HL-60/S4 treated with phorbol 12-myristate 13-acetate at 8.2 ng/mL for 4 days and 3 days (cell line): ENCODE data around the gene RIMS4.

ENCODE experiments used
- in situ Hi-C: fragments of 300-500 bp; cut with MboI; formaldehyde crosslinking; loops from 2 replicates; pipeline ENCODE4 v1.15.0; 2022; ENCODE audit warnings: low sequenced_read_pairs

RIMS4 gene

GRCh38 chr20:44704551-44704971, 105.8 kb downstream of the RIMS4 start:
- in situ Hi-C loops, result no loop called here

- in situ Hi-C loops, result no loop called here
These were observed 106.3 kb downstream of the RIMS4 start for GRCh38 chr20:44703956-44704488.

- in situ Hi-C loops, result no loop called here
These were observed 107.0 kb downstream of the RIMS4 start for GRCh38 chr20:44703183-44703925.

GRCh38 chr20:44702776-44703175, 107.6 kb downstream of the RIMS4 start:
- in situ Hi-C loops, result no loop called here

GRCh38 chr20:44701858-44702256, 108.5 kb downstream of the RIMS4 start:
- in situ Hi-C loops, result no loop called here
